GM12892 (cell line): ENCODE data around the gene THUMPD2.

Experiments
- POLR2A ChIP-seq: IDR thresholded peaks from 2 replicates; pipeline ENCODE4 v1.6.1; 2011; ENCODE audit warnings: low read depth, low read length, control low read depth
- POLR2AphosphoS5 ChIP-seq: IDR thresholded peaks from 2 replicates; pipeline ENCODE4 v1.6.1; 2011; ENCODE audit warnings: low read depth, low read length, control low read depth

- TF ChIP-seq POLR2AphosphoS5 (no peak), POLR2A (no peak)
These were observed 75.7 kb downstream of the THUMPD2 start for GRCh38 chr2:39703181-39703872.
